Measurements from ENCODE around the gene RECK. TPM values are rescaled to one million over a fixed set of nuclear protein-coding genes. Genes with fewer than 3 reads are reported as not detected.

RECK gene
- total RNA-seq, 1 experiment from 2014 or later, result 10.3 TPM

DNA sequence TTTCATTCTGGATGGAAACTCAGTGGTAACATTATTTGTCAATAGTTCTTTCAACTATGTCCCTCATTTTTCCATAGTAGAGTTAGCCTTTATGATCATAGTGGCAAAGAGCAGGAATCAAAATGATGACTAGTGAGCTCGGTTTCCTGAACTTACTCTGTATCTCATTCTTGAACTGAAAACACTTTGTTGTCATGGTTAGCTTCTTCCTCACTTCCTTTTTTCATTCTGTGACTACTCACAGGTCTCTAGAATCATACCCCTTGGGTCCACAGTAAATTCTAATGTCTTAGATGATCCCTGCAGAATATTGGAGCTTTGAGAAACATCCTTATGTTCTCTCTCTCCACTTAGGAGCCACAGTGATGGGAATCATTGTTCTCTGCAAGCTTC is 29.4 kb upstream of the RECK start:
- H3K27ac ChIP-seq (ENCODE audit: insufficient read length, low read depth, low read length), result no peak overlapping the region
- H3K79me2 ChIP-seq (ENCODE audit: insufficient read depth, low read length), result no peaks in the 10 kb centered on the region
- H3K79me1 ChIP-seq (ENCODE audit: insufficient read depth, low read depth, low read length, poor library complexity, severe bottlenecking), result no peaks in the 10 kb centered on the region
- no peak overlapping the region for H3K18ac ChIP-seq (ENCODE audit: insufficient read length, low read depth, low read length)
- H2BK5ac ChIP-seq (ENCODE audit: insufficient read length, low read length), result no peak overlapping the region
- H2BK15ac ChIP-seq (ENCODE audit: low read depth, low read length), result no peak overlapping the region
- no CpG with 5 or more reads among the region's 1 CpG for WGBS (ENCODE audit: extremely low coverage, insufficient read length, low lambda C conversion rate)
- Mint-ChIP-seq H3K4me3 (no peak overlapping the region), H3K27ac (no peak overlapping the region), H3K9me3 (peaks cover 8 to 13% of the 10 kb centered on the region in 2 experiments), H3K4me1 (no peaks in the 10 kb centered on the region; a peak in 1 of 4 replicates), H3K27me3 (ENCODE audit: low read depth) (peaks cover 74% of the 10 kb centered on the region), H3K36me3 (ENCODE audit: insufficient read depth in 1 of 3, low read depth in 3 of 3) (peaks cover 0 to 7% (median 0%) of the 10 kb centered on the region in 3 experiments; a peak in 2 of 7 replicates)
- H4K91ac ChIP-seq (ENCODE audit: insufficient read length, low read depth, low read length), result no peak overlapping the region
- no peak overlapping the region for H4K5ac ChIP-seq (ENCODE audit: insufficient read length, low read depth, low read length)
- no peaks in the 10 kb centered on the region for H3K4me1 ChIP-seq (ENCODE audit: insufficient read depth, low read length)
- TF ChIP-seq, protein P1, sequence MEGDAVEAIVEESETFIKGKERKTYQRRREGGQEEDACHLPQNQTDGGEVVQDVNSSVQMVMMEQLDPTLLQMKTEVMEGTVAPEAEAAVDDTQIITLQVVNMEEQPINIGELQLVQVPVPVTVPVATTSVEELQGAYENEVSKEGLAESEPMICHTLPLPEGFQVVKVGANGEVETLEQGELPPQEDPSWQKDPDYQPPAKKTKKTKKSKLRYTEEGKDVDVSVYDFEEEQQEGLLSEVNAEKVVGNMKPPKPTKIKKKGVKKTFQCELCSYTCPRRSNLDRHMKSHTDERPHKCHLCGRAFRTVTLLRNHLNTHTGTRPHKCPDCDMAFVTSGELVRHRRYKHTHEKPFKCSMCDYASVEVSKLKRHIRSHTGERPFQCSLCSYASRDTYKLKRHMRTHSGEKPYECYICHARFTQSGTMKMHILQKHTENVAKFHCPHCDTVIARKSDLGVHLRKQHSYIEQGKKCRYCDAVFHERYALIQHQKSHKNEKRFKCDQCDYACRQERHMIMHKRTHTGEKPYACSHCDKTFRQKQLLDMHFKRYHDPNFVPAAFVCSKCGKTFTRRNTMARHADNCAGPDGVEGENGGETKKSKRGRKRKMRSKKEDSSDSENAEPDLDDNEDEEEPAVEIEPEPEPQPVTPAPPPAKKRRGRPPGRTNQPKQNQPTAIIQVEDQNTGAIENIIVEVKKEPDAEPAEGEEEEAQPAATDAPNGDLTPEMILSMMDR (conservative IDR thresholded peaks at IDR 0.05), result no peak
- H3K9me3 ChIP-seq (ENCODE audit: control insufficient read depth, low read depth, low read length), result no peaks in the 10 kb centered on the region
- H3K27me3 ChIP-seq (ENCODE audit: insufficient read depth, low read length), result no peaks in the 10 kb centered on the region
- H3K23ac ChIP-seq (ENCODE audit: insufficient read length, low read depth, low read length), result no peak overlapping the region
- no peak overlapping the region for H2AFZ ChIP-seq (ENCODE audit: low read length)
- no peaks in the 10 kb centered on the region for H4K20me1 ChIP-seq (ENCODE audit: control insufficient read depth, insufficient read depth, insufficient read length)
- no peak overlapping the region for H3K4me2 ChIP-seq (ENCODE audit: insufficient read depth, insufficient read length, low read length)
- no peak overlapping the region for H3T11ph ChIP-seq (ENCODE audit: low read length)
- H4K8ac ChIP-seq (replicated peaks; ENCODE audit: insufficient read length, low read depth, low read length), result no peak overlapping the region
- H3K14ac ChIP-seq (ENCODE audit: insufficient read depth, low read length), result no peak overlapping the region
- H2BK120ac ChIP-seq (ENCODE audit: low read depth, low read length, poor library complexity, severe bottlenecking), result no peak overlapping the region
- no peak overlapping the region for H3K56ac ChIP-seq (ENCODE audit: insufficient read length, low read depth, low read length)
- no peaks in the 10 kb centered on the region for H3K23me2 ChIP-seq (ENCODE audit: insufficient read length, low read depth, low read length, poor library complexity, severe bottlenecking)
- H3K9ac ChIP-seq (ENCODE audit: extremely low read depth, insufficient read length, low read length), result no peak overlapping the region
- H2BK20ac ChIP-seq (ENCODE audit: low read depth, low read length, poor library complexity, severe bottlenecking), result no peak overlapping the region
- no peak for DNase-seq
- no peak overlapping the region for H2BK12ac ChIP-seq (ENCODE audit: insufficient read length, low read depth, low read length)
- no peak overlapping the region for H3K4ac ChIP-seq (ENCODE audit: low read depth, low read length)
- no peak overlapping the region for H2AK5ac ChIP-seq (ENCODE audit: insufficient read length, low read length)

All from H9 (cell line).